ENCODE data around the gene FCHO1. TPM values are rescaled to one million over a fixed set of nuclear protein-coding genes. Genes with fewer than 3 reads are reported as not detected.

The FCHO1 gene
- total and polyA plus RNA-seq, 10 of the 15 experiments (the other 5 are each of a cell fraction or from before 2014, with no cell fraction given): 0.14 to 45.8 (median 15.8) TPM

DNA sequence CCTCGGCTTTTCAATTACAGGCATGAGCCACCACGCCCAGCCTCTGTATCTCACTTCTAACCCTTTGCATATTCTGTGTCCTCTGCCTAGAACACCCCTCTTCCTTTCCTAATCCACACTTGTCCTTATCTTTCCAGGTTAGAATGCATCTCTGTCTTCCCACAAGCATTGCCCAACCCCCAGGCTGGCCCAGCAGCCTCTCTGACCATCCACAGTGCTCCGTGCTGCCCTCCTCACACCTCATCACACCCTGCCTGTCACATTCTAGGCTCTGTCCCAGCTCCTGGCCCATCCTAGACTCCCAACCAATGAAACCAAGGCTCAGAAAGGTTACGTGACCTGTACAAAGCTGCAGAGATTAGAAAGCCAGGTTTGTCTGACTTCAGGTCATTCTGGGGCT is 85.3 kb downstream of the FCHO1 start:
- H3K27me3 ChIP-seq (replicated peaks in 1 of 2; ENCODE audit: control insufficient read depth in 2 of 2, insufficient read depth in 2 of 2, low read length in 1 of 2): no peaks in the 10 kb centered on the region
- ChIA-PET SMC1A (ENCODE audit: uncharacterized antibody, unreplicated experiment) (no interaction called here), POLR2A (no interaction called here), RAD21 (ENCODE audit: unreplicated experiment) (no interaction called here), CTCF (no interaction called here)
- no peak overlapping the region for H3K4me3 ChIP-seq
- WGBS (ENCODE audit: insufficient coverage, insufficient replicate concordance, low lambda C conversion rate, missing lambda C conversion rate): 97% methylated on average over 4 of the region's 4 CpGs
- H3K36me3 ChIP-seq (ENCODE audit: control insufficient read depth in 2 of 2, insufficient read depth in 2 of 2, low read length in 1 of 2): peaks cover 7 to 19% of the 10 kb centered on the region in 2 experiments
- no peaks in the 10 kb centered on the region; the same call in 2 of the 3 replicates for H3K9me3 ChIP-seq (replicated peaks; ENCODE audit: control insufficient read depth, insufficient read depth, low read length)
- H3K27ac ChIP-seq (ENCODE audit: control insufficient read depth, insufficient read depth): no peak overlapping the region
- no peaks in the 10 kb centered on the region for H3K4me1 ChIP-seq (ENCODE audit: control insufficient read depth, insufficient read depth, low read length)
- in situ Hi-C loops (cut with MboI): no loop called here
- TF ChIP-seq, protein P1, sequence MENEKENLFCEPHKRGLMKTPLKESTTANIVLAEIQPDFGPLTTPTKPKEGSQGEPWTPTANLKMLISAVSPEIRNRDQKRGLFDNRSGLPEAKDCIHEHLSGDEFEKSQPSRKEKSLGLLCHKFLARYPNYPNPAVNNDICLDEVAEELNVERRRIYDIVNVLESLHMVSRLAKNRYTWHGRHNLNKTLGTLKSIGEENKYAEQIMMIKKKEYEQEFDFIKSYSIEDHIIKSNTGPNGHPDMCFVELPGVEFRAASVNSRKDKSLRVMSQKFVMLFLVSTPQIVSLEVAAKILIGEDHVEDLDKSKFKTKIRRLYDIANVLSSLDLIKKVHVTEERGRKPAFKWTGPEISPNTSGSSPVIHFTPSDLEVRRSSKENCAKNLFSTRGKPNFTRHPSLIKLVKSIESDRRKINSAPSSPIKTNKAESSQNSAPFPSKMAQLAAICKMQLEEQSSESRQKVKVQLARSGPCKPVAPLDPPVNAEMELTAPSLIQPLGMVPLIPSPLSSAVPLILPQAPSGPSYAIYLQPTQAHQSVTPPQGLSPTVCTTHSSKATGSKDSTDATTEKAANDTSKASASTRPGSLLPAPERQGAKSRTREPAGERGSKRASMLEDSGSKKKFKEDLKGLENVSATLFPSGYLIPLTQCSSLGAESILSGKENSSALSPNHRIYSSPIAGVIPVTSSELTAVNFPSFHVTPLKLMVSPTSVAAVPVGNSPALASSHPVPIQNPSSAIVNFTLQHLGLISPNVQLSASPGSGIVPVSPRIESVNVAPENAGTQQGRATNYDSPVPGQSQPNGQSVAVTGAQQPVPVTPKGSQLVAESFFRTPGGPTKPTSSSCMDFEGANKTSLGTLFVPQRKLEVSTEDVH (IDR thresholded peaks at IDR 0.05; ENCODE audit: low read depth, partially characterized antibody): no peak
- TF ChIP-seq MTA3 (IDR thresholded peaks at IDR 0.05; ENCODE audit: borderline replicate concordance, low read length): no peak
- no peak for TF ChIP-seq ZNF384 (IDR thresholded peaks at IDR 0.05; ENCODE audit: borderline replicate concordance, low read depth, low read length)
- TF ChIP-seq, protein P2, sequence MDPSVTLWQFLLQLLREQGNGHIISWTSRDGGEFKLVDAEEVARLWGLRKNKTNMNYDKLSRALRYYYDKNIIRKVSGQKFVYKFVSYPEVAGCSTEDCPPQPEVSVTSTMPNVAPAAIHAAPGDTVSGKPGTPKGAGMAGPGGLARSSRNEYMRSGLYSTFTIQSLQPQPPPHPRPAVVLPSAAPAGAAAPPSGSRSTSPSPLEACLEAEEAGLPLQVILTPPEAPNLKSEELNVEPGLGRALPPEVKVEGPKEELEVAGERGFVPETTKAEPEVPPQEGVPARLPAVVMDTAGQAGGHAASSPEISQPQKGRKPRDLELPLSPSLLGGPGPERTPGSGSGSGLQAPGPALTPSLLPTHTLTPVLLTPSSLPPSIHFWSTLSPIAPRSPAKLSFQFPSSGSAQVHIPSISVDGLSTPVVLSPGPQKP (IDR thresholded peaks at IDR 0.05; ENCODE audit: low read depth, low read length): no peak
- no peak for TF ChIP-seq SRF (IDR thresholded peaks at IDR 0.05; ENCODE audit: low read depth in 2 of 2, low read length in 2 of 2)
- TF ChIP-seq RB1 (IDR thresholded peaks at IDR 0.05; ENCODE audit: borderline replicate concordance): no peak
- TF ChIP-seq, protein P3, sequence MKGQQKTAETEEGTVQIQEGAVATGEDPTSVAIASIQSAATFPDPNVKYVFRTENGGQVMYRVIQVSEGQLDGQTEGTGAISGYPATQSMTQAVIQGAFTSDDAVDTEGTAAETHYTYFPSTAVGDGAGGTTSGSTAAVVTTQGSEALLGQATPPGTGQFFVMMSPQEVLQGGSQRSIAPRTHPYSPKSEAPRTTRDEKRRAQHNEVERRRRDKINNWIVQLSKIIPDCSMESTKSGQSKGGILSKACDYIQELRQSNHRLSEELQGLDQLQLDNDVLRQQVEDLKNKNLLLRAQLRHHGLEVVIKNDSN (IDR thresholded peaks at IDR 0.05; ENCODE audit: borderline replicate concordance, extremely low read length, insufficient read depth, low read depth, low read length): no peak
- TF ChIP-seq ZNF274 (IDR thresholded peaks at IDR 0.05; ENCODE audit: insufficient read depth, insufficient read length): no peak
- TF ChIP-seq ZNF24 (IDR thresholded peaks at IDR 0.05): no peak
- TF ChIP-seq BCL11A (IDR thresholded peaks at IDR 0.05; ENCODE audit: low read depth, low read length): no peak
- no peak for TF ChIP-seq JUNB (IDR thresholded peaks at IDR 0.05)
- TF ChIP-seq BACH1 (IDR thresholded peaks at IDR 0.05; ENCODE audit: borderline replicate concordance): no peak
- TF ChIP-seq, protein P4, sequence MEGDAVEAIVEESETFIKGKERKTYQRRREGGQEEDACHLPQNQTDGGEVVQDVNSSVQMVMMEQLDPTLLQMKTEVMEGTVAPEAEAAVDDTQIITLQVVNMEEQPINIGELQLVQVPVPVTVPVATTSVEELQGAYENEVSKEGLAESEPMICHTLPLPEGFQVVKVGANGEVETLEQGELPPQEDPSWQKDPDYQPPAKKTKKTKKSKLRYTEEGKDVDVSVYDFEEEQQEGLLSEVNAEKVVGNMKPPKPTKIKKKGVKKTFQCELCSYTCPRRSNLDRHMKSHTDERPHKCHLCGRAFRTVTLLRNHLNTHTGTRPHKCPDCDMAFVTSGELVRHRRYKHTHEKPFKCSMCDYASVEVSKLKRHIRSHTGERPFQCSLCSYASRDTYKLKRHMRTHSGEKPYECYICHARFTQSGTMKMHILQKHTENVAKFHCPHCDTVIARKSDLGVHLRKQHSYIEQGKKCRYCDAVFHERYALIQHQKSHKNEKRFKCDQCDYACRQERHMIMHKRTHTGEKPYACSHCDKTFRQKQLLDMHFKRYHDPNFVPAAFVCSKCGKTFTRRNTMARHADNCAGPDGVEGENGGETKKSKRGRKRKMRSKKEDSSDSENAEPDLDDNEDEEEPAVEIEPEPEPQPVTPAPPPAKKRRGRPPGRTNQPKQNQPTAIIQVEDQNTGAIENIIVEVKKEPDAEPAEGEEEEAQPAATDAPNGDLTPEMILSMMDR (IDR thresholded peaks at IDR 0.05 in 2 of 3, conservative IDR thresholded peaks at IDR 0.05 in 1 of 3; ENCODE audit: control insufficient read depth in 2 of 3, extremely low read depth in 1 of 3, insufficient read depth in 1 of 3, low read depth in 3 of 3, low read length in 3 of 3): no peak
- no peak for TF ChIP-seq POU2F2 (IDR thresholded peaks at IDR 0.05; ENCODE audit: borderline replicate concordance, low read depth, low read length)
- FAIRE-seq (no peak), DNase-seq (ENCODE audit: low read depth, low spot score) (no peak), ATAC-seq (no peak)
- no peak overlapping the region for H3K9ac ChIP-seq (ENCODE audit: control insufficient read depth, insufficient read depth, low read length)
- TSS peak; percentile 59 for BruUV-seq (replicated peaks)
- no peak overlapping the region for H3K4me2 ChIP-seq (ENCODE audit: control insufficient read depth, insufficient read depth)
- no peaks in the 10 kb centered on the region for H4K20me1 ChIP-seq (ENCODE audit: control insufficient read depth, insufficient read depth)
- intact Hi-C loops (cut with micrococcal nuclease; ENCODE audit: unreplicated experiment): no loop called here
- no peaks in the 10 kb centered on the region for H3K79me2 ChIP-seq (ENCODE audit: control insufficient read depth, insufficient read depth, low read length)
- no peak overlapping the region for H2AFZ ChIP-seq (ENCODE audit: control insufficient read depth, low read depth, low read length)

Measured in GM12878 (cell line).